Activated CD4-positive, alpha-beta T cell treated with anti-CD3 and anti-CD28 coated beads, Interleukin-2, amount 50 U/mL, for 1 hour (primary cell): ENCODE measurements around the gene ZNF638.

Experiments used
- DNase-seq: peaks from one replicate; pipeline ENCODE4 v3.0.0-alpha.2; 2020

ZNF638 gene

GRCh38 chr2:71333619-71334018, 2.0 kb downstream of the ZNF638 start:
- DNase-seq = no peak

GRCh38 chr2:71336384-71336783, 4.8 kb downstream of the ZNF638 start:
- no peak for DNase-seq

- no peak for DNase-seq
These were observed 5.2 kb downstream of the ZNF638 start for GRCh38 chr2:71336802-71337201.

GRCh38 chr2:71337776-71338175, 6.2 kb downstream of the ZNF638 start:
- no peak for DNase-seq

- DNase-seq = no peak
These were observed 8.1 kb downstream of the ZNF638 start for GRCh38 chr2:71339685-71340084.

GRCh38 chr2:71340176-71340575, 8.6 kb downstream of the ZNF638 start:
- no peak for DNase-seq

GRCh38 chr2:71341645-71342044, 10.1 kb downstream of the ZNF638 start:
- DNase-seq = no peak

- DNase-seq = no peak
These were observed 14.5 kb downstream of the ZNF638 start for GRCh38 chr2:71346065-71346464.

GRCh38 chr2:71347517-71347916, 15.9 kb downstream of the ZNF638 start:
- DNase-seq = no peak

- DNase-seq = no peak
These were observed 16.7 kb downstream of the ZNF638 start for GRCh38 chr2:71348302-71348701.

GRCh38 chr2:71353248-71353647, 21.7 kb downstream of the ZNF638 start:
- no peak for DNase-seq

GRCh38 chr2:71358931-71359671, 27.5 kb downstream of the ZNF638 start:
- DNase-seq = no peak

- no peak for DNase-seq
These were observed 28.9 kb downstream of the ZNF638 start for GRCh38 chr2:71360434-71360975.

GRCh38 chr2:71361631-71362030, 30.0 kb downstream of the ZNF638 start:
- DNase-seq = no peak

- no peak for DNase-seq
These were observed 30.9 kb downstream of the ZNF638 start for GRCh38 chr2:71362447-71362846.

- no peak for DNase-seq
These were observed 38.4 kb downstream of the ZNF638 start for GRCh38 chr2:71370015-71370414.

GRCh38 chr2:71372042-71372441, 40.5 kb downstream of the ZNF638 start:
- DNase-seq = no peak

- no peak for DNase-seq
These were observed 47.5 kb downstream of the ZNF638 start for GRCh38 chr2:71379086-71379485.

- no peak for DNase-seq
These were observed 49.1 kb downstream of the ZNF638 start for GRCh38 chr2:71380665-71381064.

GRCh38 chr2:71385012-71385411, 53.4 kb downstream of the ZNF638 start:
- no peak for DNase-seq

GRCh38 chr2:71388214-71388613, 56.6 kb downstream of the ZNF638 start:
- no peak for DNase-seq

GRCh38 chr2:71389384-71390072, 57.9 kb downstream of the ZNF638 start:
- no peak for DNase-seq

GRCh38 chr2:71393216-71393615, 61.6 kb downstream of the ZNF638 start:
- DNase-seq = no peak

GRCh38 chr2:71395471-71395870, 63.9 kb downstream of the ZNF638 start:
- no peak for DNase-seq
